ENCODE data around the gene AK1. TPM values are rescaled to one million over a fixed set of nuclear protein-coding genes. Genes with fewer than 3 reads are reported as not detected.

The AK1 gene
- total RNA-seq, 1 experiment from 2014 or later, result 34.4 TPM

GRCh38 chr9:127850286-127850830 is 27.1 kb downstream of the AK1 start:
- peaks cover 12% of the 10 kb centered on the region for H3K36me3 Mint-ChIP-seq
- H3K9me3 Mint-ChIP-seq, result peaks cover 16% of the 10 kb centered on the region
- H3K4me3 Mint-ChIP-seq, result no peak overlapping the region
- DNase-seq (ENCODE audit: low spot score), result no peak
- ChIA-PET POLR2A (no interaction called here), CTCF (interaction anchor here (8.1 kb wide), 1 partner anchor 19 kb away, joined by 79 read pairs; no protein-coding TSS in a partner anchor)
- no peak for TF ChIP-seq ZNF121 (CRISPR knock-in tag; IDR thresholded peaks at IDR 0.05)
- TF ChIP-seq TCF7 (CRISPR knock-in tag; IDR thresholded peaks at IDR 0.05; ENCODE audit: low read depth), result no peak
- TF ChIP-seq ZNF416 (CRISPR knock-in tag; IDR thresholded peaks at IDR 0.05), result no peak
- peak overlapping the region; percentile 14; the same call in 1 of the 2 replicates for H3K27ac Mint-ChIP-seq
- H3K4me1 Mint-ChIP-seq, result peaks cover 6% of the 10 kb centered on the region
- H3K27me3 Mint-ChIP-seq (ENCODE audit: low read depth), result no peaks in the 10 kb centered on the region
- ATAC-seq, result no peak

- peaks cover 16% of the 10 kb centered on the region for H3K9me3 Mint-ChIP-seq
- H3K4me3 Mint-ChIP-seq, result no peak overlapping the region
- ATAC-seq (no peak), DNase-seq (ENCODE audit: low spot score) (no peak)
- no peaks in the 10 kb centered on the region for H3K27me3 Mint-ChIP-seq (ENCODE audit: low read depth)
- peaks cover 12% of the 10 kb centered on the region for H3K36me3 Mint-ChIP-seq
- H3K27ac Mint-ChIP-seq, result peak overlapping the region; percentile 57
- H3K4me1 Mint-ChIP-seq, result peaks cover 12% of the 10 kb centered on the region
- ChIA-PET CTCF (no interaction called here), POLR2A (no interaction called here)
- TF ChIP-seq PRRX2 (CRISPR knock-in tag; IDR thresholded peaks at IDR 0.05) (no peak), JAZF1 (CRISPR knock-in tag; IDR thresholded peaks at IDR 0.05) (no peak)
Measured at GRCh38 chr9:127848756-127849504, 28.5 kb downstream of the AK1 start.

- peaks cover 9% of the 10 kb centered on the region for H3K4me1 Mint-ChIP-seq
- no peak overlapping the region for H3K4me3 Mint-ChIP-seq
- ChIA-PET POLR2A (interaction anchor here (0.6 to 1.0 kb wide), 2 partner anchors 16 to 17 kb away, joined by 3 to 4 read pairs; no protein-coding TSS in a partner anchor), CTCF (interaction anchor here (1.4 kb wide), 1 partner anchor 21 kb away, joined by 3 read pairs; no protein-coding TSS in a partner anchor)
- ATAC-seq (no peak), DNase-seq (ENCODE audit: low spot score) (no peak)
- no peaks in the 10 kb centered on the region for H3K27me3 Mint-ChIP-seq (ENCODE audit: low read depth)
- H3K27ac Mint-ChIP-seq, result no peak overlapping the region; the same call in 1 of the 2 replicates
- no peak for TF ChIP-seq ZNF423 (CRISPR knock-in tag; IDR thresholded peaks at IDR 0.05)
- peak; percentile 37; the same call in 1 of the 2 replicates for TF ChIP-seq ZNF121 (CRISPR knock-in tag; IDR thresholded peaks at IDR 0.05)
- no peak for TF ChIP-seq MYBL2 (CRISPR knock-in tag; IDR thresholded peaks at IDR 0.05)
- H3K9me3 Mint-ChIP-seq, result peaks cover 16% of the 10 kb centered on the region
- peaks cover 12% of the 10 kb centered on the region for H3K36me3 Mint-ChIP-seq
Measured at GRCh38 chr9:127847833-127848755, 29.4 kb downstream of the AK1 start.

GRCh38 chr9:127847178-127847510 is 30.3 kb downstream of the AK1 start:
- ChIA-PET CTCF (interaction anchor here (1.4 kb wide), 1 partner anchor 22 kb away, joined by 3 read pairs; no protein-coding TSS in a partner anchor), POLR2A (interaction anchor here (1.0 kb wide), 1 partner anchor 18 kb away, joined by 3 read pairs; no protein-coding TSS in a partner anchor)
- no peak for DNase-seq (ENCODE audit: low spot score)
- TF ChIP-seq E2F4 (CRISPR knock-in tag; IDR thresholded peaks at IDR 0.05; ENCODE audit: borderline replicate concordance, low read depth) (no peak), PRDM15 (CRISPR knock-in tag; IDR thresholded peaks at IDR 0.05) (no peak), PREB (CRISPR knock-in tag; IDR thresholded peaks at IDR 0.05; ENCODE audit: borderline replicate concordance) (no peak), NR1H2 (CRISPR knock-in tag; IDR thresholded peaks at IDR 0.05) (no peak), SMAD4 (CRISPR knock-in tag; IDR thresholded peaks at IDR 0.05) (no peak), HMGA2 (CRISPR knock-in tag; IDR thresholded peaks at IDR 0.05) (no peak), GTF2I (CRISPR knock-in tag; conservative IDR thresholded peaks at IDR 0.05) (no peak), TEAD4 (CRISPR knock-in tag; IDR thresholded peaks at IDR 0.05) (no peak), CTCF (IDR thresholded peaks at IDR 0.05) (no peak), NFYB (CRISPR knock-in tag; conservative IDR thresholded peaks at IDR 0.05; ENCODE audit: low read depth) (no peak), TEAD1 (CRISPR knock-in tag; IDR thresholded peaks at IDR 0.05) (no peak)
- ATAC-seq, result no peak
- H3K27me3 Mint-ChIP-seq (ENCODE audit: low read depth), result no peaks in the 10 kb centered on the region
- H3K4me1 Mint-ChIP-seq, result peaks cover 9% of the 10 kb centered on the region
- H3K9me3 Mint-ChIP-seq, result peaks cover 16% of the 10 kb centered on the region
- H3K4me3 Mint-ChIP-seq, result no peak overlapping the region
- no peak overlapping the region for H3K27ac Mint-ChIP-seq
- H3K36me3 Mint-ChIP-seq, result peaks cover 12% of the 10 kb centered on the region
